ENCODE results near the gene TBCD.
A peak's percentile ranks its signal among the peaks of the same experiment; 100 is the strongest.
"Not testable (repeated sequence)": the region's sequence is repeated elsewhere in the genome, so short reads cannot be mapped to it uniquely, and the experiment has no call there.

Gene TBCD

GRCh38 chr17:82979718-82980117 is 227.9 kb downstream of the TBCD start:
- DNase-seq: no peak

DNA sequence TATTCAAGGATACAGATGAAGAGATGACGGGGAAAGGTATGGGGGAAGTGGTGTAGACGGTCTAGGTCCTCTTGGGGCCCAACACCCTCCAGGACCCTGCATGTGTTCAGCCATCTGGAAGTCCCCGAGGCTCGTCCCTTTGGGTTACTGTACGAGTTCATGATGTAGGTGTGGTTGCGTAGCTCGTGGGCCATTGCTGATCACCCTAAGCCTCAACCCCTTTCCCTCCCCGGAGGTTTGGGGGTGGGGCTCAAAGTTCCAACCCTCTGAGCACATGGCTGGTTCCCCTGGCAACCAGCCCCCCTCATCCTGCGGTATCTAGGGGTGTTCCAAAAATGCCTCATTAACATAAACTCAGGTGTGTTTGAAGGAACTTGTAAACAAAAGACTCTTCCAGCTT is 228.8 kb downstream of the TBCD start:
- DNase-seq: no peak

- DNase-seq: no peak
Observed at GRCh38 chr17:82981141-82981730, 229.4 kb downstream of the TBCD start.

- no peak for DNase-seq
Observed at GRCh38 chr17:82983510-82984248, 231.8 kb downstream of the TBCD start.

GRCh38 chr17:82984249-82984617 is 232.4 kb downstream of the TBCD start:
- DNase-seq: not testable (repeated sequence)

- DNase-seq: no peak
Observed at GRCh38 chr17:82984751-82985427, 233.0 kb downstream of the TBCD start.

DNA sequence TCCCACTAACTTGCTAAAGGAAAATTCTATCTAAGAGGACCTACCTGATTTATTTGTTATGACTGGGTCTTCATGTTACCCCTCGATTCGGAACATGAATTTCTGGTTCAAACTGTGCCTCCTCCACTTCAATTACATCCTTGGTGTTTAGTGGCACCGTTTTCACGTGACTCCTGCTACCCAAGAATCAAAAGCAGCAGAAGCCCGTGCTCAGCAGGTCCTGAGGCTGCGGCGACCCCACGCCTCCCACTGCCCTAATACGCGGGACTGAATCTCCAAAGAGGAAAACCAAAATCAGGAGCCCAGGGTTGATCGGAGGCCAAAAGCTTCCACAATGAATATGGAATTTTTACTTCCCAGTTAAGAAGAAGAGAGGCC is 233.6 kb downstream of the TBCD start:
- no peak for DNase-seq

DNA sequence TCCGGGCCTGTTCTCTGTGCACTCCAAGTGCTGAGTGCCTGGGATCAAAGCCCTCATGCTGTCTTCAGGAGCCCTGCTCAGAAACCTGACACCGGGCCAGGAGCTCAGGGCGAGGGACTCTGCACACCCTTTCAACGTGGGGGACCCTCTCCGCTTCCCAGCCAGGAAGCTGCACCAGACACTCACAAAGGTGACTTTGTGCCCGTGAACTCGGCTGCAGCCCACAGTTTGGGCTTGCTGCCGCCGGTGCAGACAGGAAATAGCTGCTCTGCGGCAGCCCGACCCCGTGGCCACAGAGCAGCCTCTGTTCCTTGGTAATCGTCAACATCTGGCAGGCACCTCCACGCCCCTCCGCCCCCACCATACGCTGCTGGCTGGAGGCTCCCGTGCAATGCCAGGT is 234.1 kb downstream of the TBCD start:
- peak; percentile 59 for DNase-seq

GRCh38 chr17:82989051-82989450 is 237.2 kb downstream of the TBCD start:
- DNase-seq: not testable (repeated sequence)

GRCh38 chr17:82989881-82990280 is 238.0 kb downstream of the TBCD start:
- no peak for DNase-seq

DNA sequence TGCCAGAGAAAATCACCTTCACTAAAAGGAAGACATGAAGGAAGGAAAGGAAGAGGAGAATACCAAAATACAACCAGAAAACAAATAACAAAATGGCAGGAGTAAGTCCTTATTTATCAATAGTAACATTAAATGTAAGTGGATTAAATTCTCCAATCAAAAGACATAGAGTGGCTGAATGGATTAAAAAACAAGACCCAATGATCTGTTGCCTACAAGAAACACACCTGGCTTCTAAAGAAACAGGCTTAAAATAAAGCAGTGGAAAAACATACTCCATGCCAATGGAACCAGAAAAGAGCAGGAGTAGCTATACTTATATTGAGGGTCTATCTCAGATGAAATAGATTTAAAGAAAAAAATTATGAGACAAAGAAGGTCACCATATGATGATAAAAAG is 241.1 kb downstream of the TBCD start:
- no peak for DNase-seq
